DOHH2 (cell line): Measurements from ENCODE around the gene ZYX.

Experiments
- H3F3A ChIP-seq: fragments of 200-600 bp; sonication (generic), shearing (Covaris generic); 2 replicates; pipeline ENCODE4 v1.6.0; 2016; ENCODE audit warnings: antibody characterized with exemption, mild to moderate bottlenecking; ENCODE audit not compliant: control insufficient read depth, insufficient read depth
- H3K27ac ChIP-seq: fragments of 200-600 bp; sonication (generic); 2 replicates; pipeline ENCODE4 v1.5.1; 2014; ENCODE audit warnings: low read depth, mild to moderate bottlenecking, low read length, moderate library complexity
- H3K27me3 ChIP-seq: fragments of 200-600 bp; sonication (generic); 2 replicates; pipeline ENCODE4 v1.6.1; 2014; ENCODE audit warnings: mild to moderate bottlenecking, low read length, mixed read lengths; ENCODE audit not compliant: control insufficient read depth
- H3K36me3 ChIP-seq: fragments of 200-600 bp; sonication (generic); 2 replicates; pipeline ENCODE4 v1.6.1; 2014; ENCODE audit warnings: mild to moderate bottlenecking, low read length, moderate library complexity, mixed read lengths; ENCODE audit not compliant: control insufficient read depth
- H3K4me1 ChIP-seq: fragments of 200-600 bp; sonication (generic); 2 replicates; pipeline ENCODE4 v1.6.1; 2014; ENCODE audit warnings: mild to moderate bottlenecking, low read length, mixed read lengths; ENCODE audit not compliant: control insufficient read depth
- H3K4me2 ChIP-seq: fragments of 200-600 bp; sonication (generic); 2 replicates; pipeline ENCODE4 v1.6.0; 2014; ENCODE audit warnings: mild to moderate bottlenecking, low read length, moderate library complexity
- H3K4me3 ChIP-seq: fragments of 200-600 bp; sonication (generic); 2 replicates; pipeline ENCODE4 v1.5.1; 2014; ENCODE audit warnings: mild to moderate bottlenecking, low read length, mixed read lengths
- H3K79me2 ChIP-seq: fragments of 200-600 bp; sonication (generic); 2 replicates; pipeline ENCODE4 v1.6.1; 2014; ENCODE audit warnings: mild to moderate bottlenecking, low read length, mixed read lengths; ENCODE audit not compliant: control insufficient read depth
- H3K9me2 ChIP-seq: fragments of 200-600 bp; sonication (generic); replicated peaks from 2 replicates; pipeline ENCODE4 v1.6.1; 2014; ENCODE audit warnings: mild to moderate bottlenecking, low read length, mixed read lengths; ENCODE audit not compliant: control insufficient read depth
- H3K9me3 ChIP-seq: fragments of 200-600 bp; sonication (generic); 2 replicates; pipeline ENCODE4 v1.6.1; 2014; ENCODE audit warnings: antibody characterized with exemption, low read length, mixed read lengths; ENCODE audit not compliant: control insufficient read depth, insufficient read depth
- H4K20me1 ChIP-seq: fragments of 200-600 bp; sonication (generic); 2 replicates; pipeline ENCODE4 v1.6.0; 2014; ENCODE audit warnings: low read depth, mild to moderate bottlenecking, antibody characterized with exemption, low read length, moderate library complexity; ENCODE audit not compliant: control insufficient read depth, insufficient read depth
- EZH2phosphoT487 ChIP-seq: fragments of 200-600 bp; sonication (generic); IDR thresholded peaks from 2 replicates; pipeline ENCODE4 v1.6.1; 2017; ENCODE audit warnings: borderline replicate concordance, mild to moderate bottlenecking, antibody characterized with exemption, low read length, moderate library complexity, mixed read lengths
- TF ChIP-seq, protein P1 (sequence below): fragments of 200-600 bp; sonication (generic); IDR thresholded peaks from one replicate; pipeline ENCODE4 v1.5.1; 2014; ENCODE audit warnings: antibody characterized with exemption, mild to moderate bottlenecking, low read depth, low read length; ENCODE audit not compliant: poor library complexity, severe bottlenecking

Gene ZYX

GRCh38 chr7:143359771-143360353 lies 21.3 kb upstream of the ZYX start:
- no peak overlapping the region for H3K27ac ChIP-seq
- H4K20me1 ChIP-seq: no peaks in the 10 kb centered on the region
- no peak overlapping the region for H3K4me2 ChIP-seq
- H3K79me2 ChIP-seq: no peaks in the 10 kb centered on the region
- H3K36me3 ChIP-seq: no peaks in the 10 kb centered on the region
- H3K4me1 ChIP-seq: peaks cover 7% of the 10 kb centered on the region; the same call in 1 of the 2 replicates
- no peak overlapping the region for H3K4me3 ChIP-seq
- no peak for TF ChIP-seq EZH2phosphoT487
- TF ChIP-seq, protein P1, sequence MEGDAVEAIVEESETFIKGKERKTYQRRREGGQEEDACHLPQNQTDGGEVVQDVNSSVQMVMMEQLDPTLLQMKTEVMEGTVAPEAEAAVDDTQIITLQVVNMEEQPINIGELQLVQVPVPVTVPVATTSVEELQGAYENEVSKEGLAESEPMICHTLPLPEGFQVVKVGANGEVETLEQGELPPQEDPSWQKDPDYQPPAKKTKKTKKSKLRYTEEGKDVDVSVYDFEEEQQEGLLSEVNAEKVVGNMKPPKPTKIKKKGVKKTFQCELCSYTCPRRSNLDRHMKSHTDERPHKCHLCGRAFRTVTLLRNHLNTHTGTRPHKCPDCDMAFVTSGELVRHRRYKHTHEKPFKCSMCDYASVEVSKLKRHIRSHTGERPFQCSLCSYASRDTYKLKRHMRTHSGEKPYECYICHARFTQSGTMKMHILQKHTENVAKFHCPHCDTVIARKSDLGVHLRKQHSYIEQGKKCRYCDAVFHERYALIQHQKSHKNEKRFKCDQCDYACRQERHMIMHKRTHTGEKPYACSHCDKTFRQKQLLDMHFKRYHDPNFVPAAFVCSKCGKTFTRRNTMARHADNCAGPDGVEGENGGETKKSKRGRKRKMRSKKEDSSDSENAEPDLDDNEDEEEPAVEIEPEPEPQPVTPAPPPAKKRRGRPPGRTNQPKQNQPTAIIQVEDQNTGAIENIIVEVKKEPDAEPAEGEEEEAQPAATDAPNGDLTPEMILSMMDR: no peak
- no peaks in the 10 kb centered on the region for H3K9me3 ChIP-seq
- H3K9me2 ChIP-seq: no peaks in the 10 kb centered on the region
- peaks cover 78% of the 10 kb centered on the region for H3K27me3 ChIP-seq
- H3F3A ChIP-seq: no peaks in the 10 kb centered on the region

- H3K4me2 ChIP-seq: no peak overlapping the region
- no peaks in the 10 kb centered on the region for H3K9me2 ChIP-seq
- peaks cover 78% of the 10 kb centered on the region for H3K27me3 ChIP-seq
- no peaks in the 10 kb centered on the region for H3K36me3 ChIP-seq
- no peaks in the 10 kb centered on the region for H3K79me2 ChIP-seq
- H3K27ac ChIP-seq: no peak overlapping the region
- H4K20me1 ChIP-seq: no peaks in the 10 kb centered on the region
- H3K4me3 ChIP-seq: no peak overlapping the region
- H3K9me3 ChIP-seq: no peaks in the 10 kb centered on the region
- H3F3A ChIP-seq: no peaks in the 10 kb centered on the region
- peaks cover 7% of the 10 kb centered on the region; the same call in 1 of the 2 replicates for H3K4me1 ChIP-seq
- TF ChIP-seq, protein P1: no peak
- TF ChIP-seq EZH2phosphoT487: no peak
Observed at GRCh38 chr7:143360788-143361551, 20.2 kb upstream of the ZYX start.

DNA sequence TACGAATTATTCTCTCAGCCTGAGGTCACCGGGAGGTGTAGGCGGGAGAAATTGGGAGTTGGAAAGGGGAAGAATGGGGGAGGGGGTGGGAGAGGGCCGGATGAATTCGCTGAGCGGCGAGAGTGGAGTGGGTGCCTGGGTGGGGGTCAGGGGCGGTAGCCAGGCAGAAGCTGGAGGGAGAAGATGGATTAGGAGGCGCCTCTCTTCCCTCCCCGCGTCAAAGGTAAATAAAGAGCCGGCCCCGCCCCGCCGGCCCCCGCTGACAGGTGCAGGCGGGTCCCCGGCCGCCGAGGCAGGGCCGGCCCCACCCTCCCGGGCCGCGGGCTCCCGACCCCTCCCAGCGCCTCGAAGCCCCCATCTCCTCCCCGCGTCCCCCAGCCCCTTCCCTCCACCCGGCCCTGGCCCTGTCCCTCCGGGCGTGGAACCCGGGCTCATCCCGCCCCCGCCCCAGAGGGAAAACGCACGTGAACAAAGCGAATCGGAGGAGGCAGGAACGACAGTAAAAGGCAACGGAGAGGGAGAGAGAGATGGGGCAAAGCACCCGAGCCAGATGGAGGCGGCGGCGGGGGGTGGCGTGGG lies 19.5 kb upstream of the ZYX start:
- Histone ChIP-seq H3K4me1 (peaks cover 7% of the 10 kb centered on the region; the same call in 1 of the 2 replicates), H3K9me3 (no peaks in the 10 kb centered on the region), H3K9me2 (no peaks in the 10 kb centered on the region), H3F3A (no peaks in the 10 kb centered on the region), H3K36me3 (no peaks in the 10 kb centered on the region), H3K4me2 (peak overlapping the region; percentile 85), H3K27ac (no peak overlapping the region), H3K4me3 (peak overlapping the region; percentile 63), H3K79me2 (no peaks in the 10 kb centered on the region), H3K27me3 (peaks cover 78% of the 10 kb centered on the region), H4K20me1 (no peaks in the 10 kb centered on the region)
- no peak for TF ChIP-seq EZH2phosphoT487
- TF ChIP-seq, protein P1: no peak
